Gastrocnemius medialis (tissue), 4 donors: ENCODE data around the gene APBA2.

ENCODE experiments used
- POLR2A ChIP-seq, 2 donors: fragments of 450-650 bp; IDR thresholded peaks; one replicate each; pipeline ENCODE4 v1.6.1; 2017; ENCODE audit warnings: antibody characterized with exemption in 2 of 2, mild to moderate bottlenecking in 2 of 2, moderate library complexity in 2 of 2
- TF ChIP-seq, protein P1 (sequence below), 5 experiments: fragments of 450-650 bp in 3 of 5; fragments of 200-600 bp in 2 of 5; sonication (generic) in 2 of 5; IDR thresholded peaks in 4 of 5; conservative IDR thresholded peaks in 1 of 5; 1 replicate in 4 of 5; 2 replicates in 1 of 5; pipeline ENCODE4 v1.5.1; 2016 to 2019; ENCODE audit warnings: antibody characterized with exemption in 5 of 5, mild to moderate bottlenecking in 3 of 5, moderate library complexity in 3 of 5

DNA sequence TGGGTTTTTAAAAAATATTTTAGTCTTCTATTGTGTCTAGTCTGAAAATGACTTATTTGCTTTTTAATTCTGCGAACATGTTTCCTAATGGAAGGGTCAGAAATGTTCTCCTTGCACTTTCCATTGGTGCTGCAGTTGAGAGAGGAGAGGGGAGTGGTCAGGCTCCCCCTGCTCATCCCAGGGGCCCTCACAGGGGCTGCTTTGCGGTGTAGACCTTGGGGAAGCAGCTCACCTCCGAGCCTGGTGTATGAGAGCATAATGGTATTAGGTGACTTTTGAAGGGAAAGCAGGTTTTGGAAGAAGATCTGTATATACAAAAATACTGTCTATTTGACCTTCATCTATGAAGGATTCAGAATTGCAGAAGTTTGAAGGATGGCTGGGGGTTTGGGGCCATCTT lies 28.3 kb downstream of the APBA2 start:
- TF ChIP-seq, protein P1, sequence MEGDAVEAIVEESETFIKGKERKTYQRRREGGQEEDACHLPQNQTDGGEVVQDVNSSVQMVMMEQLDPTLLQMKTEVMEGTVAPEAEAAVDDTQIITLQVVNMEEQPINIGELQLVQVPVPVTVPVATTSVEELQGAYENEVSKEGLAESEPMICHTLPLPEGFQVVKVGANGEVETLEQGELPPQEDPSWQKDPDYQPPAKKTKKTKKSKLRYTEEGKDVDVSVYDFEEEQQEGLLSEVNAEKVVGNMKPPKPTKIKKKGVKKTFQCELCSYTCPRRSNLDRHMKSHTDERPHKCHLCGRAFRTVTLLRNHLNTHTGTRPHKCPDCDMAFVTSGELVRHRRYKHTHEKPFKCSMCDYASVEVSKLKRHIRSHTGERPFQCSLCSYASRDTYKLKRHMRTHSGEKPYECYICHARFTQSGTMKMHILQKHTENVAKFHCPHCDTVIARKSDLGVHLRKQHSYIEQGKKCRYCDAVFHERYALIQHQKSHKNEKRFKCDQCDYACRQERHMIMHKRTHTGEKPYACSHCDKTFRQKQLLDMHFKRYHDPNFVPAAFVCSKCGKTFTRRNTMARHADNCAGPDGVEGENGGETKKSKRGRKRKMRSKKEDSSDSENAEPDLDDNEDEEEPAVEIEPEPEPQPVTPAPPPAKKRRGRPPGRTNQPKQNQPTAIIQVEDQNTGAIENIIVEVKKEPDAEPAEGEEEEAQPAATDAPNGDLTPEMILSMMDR (IDR thresholded peaks at IDR 0.05 in 4 of 5, conservative IDR thresholded peaks at IDR 0.05 in 1 of 5): no peak
- TF ChIP-seq POLR2A (IDR thresholded peaks at IDR 0.05): no peak
